HEK293 (cell line): Measurements from ENCODE around the gene ZNF274.
A peak's percentile ranks its signal among the peaks of the same experiment; 100 is the strongest.

Experiments used
- CTCF ChIA-PET: fragments of 350-600 bp; formaldehyde crosslinking; extraction: SDS; loops from one replicate; lab custom pipeline; 2021; ENCODE audit warnings: antibody characterized with exemption; lab: Yijun Ruan, JAX
- POLR2A ChIA-PET: fragments of 300-600 bp; formaldehyde crosslinking; extraction: SDS; loops from one replicate; lab custom pipeline; 2020; ENCODE audit warnings: antibody characterized with exemption, inconsistent platforms; lab: Yijun Ruan, JAX
- H3K27ac ChIP-seq: fragments of 200-500 bp; sonication (Bioruptor generic); 2 replicates; pipeline ENCODE4 v1.5.1; 2014; ENCODE audit warnings: low read depth, low read length, control low read depth, inconsistent platforms; ENCODE audit errors: extremely low read depth
- H3K36me3 ChIP-seq, 2 experiments: fragments of 200-500 bp in 1 of 2; sonication (Bioruptor generic) in 1 of 2; 1 replicate in 1 of 2; 2 replicates in 1 of 2; pipeline ENCODE4 v1.5.1; 2014 to 2017; ENCODE audit warnings: inconsistent platforms in 2 of 2, low read length in 2 of 2; ENCODE audit not compliant: control insufficient read depth in 2 of 2, insufficient read depth in 1 of 2
- H3K4me1 ChIP-seq: fragments of 200-500 bp; sonication (Bioruptor generic); 2 replicates; pipeline ENCODE4 v1.5.1; 2014; ENCODE audit warnings: mild to moderate bottlenecking, low read length, inconsistent platforms; ENCODE audit not compliant: control insufficient read depth, insufficient read depth
- H3K4me3 ChIP-seq: 2 replicates; pipeline ENCODE4 v1.5.1; 2011; ENCODE audit warnings: low read depth, mild to moderate bottlenecking, control low read depth, low read length, moderate library complexity
- H3K9me3 ChIP-seq: fragments of 200-500 bp; sonication (Bioruptor generic); 2 replicates; pipeline ENCODE4 v1.5.1; 2014; ENCODE audit warnings: low read depth, low read length, inconsistent platforms; ENCODE audit not compliant: control insufficient read depth, insufficient read depth
- FEZF1 ChIP-seq: fragments of 450-650 bp; formaldehyde crosslinking; IDR thresholded peaks from 2 replicates; pipeline ENCODE4 v1.5.1; 2016; ENCODE audit warnings: missing biosample characterization, missing genetic modification characterization
- GFI1B ChIP-seq: fragments of 450-650 bp; formaldehyde crosslinking; IDR thresholded peaks from 2 replicates; pipeline ENCODE4 v1.5.1; 2016; ENCODE audit warnings: missing biosample characterization, missing genetic modification characterization
- KLF10 ChIP-seq: fragments of 450-650 bp; IDR thresholded peaks from 2 replicates; pipeline ENCODE4 v1.5.1; 2018; ENCODE audit warnings: missing biosample characterization, mild to moderate bottlenecking, missing genetic modification characterization
- KLF16 ChIP-seq: fragments of 450-650 bp; formaldehyde crosslinking; IDR thresholded peaks from 2 replicates; pipeline ENCODE4 v1.5.1; 2017; ENCODE audit warnings: missing biosample characterization, missing genetic modification characterization
- PRDM2 ChIP-seq: fragments of 450-650 bp; formaldehyde crosslinking; IDR thresholded peaks from 2 replicates; pipeline ENCODE4 v1.5.1; 2016; ENCODE audit warnings: missing biosample characterization, missing genetic modification characterization, borderline replicate concordance
- SALL2 ChIP-seq: fragments of 450-650 bp; formaldehyde crosslinking; IDR thresholded peaks from 2 replicates; pipeline ENCODE4 v1.5.0; 2017; ENCODE audit warnings: missing biosample characterization, mild to moderate bottlenecking, missing genetic modification characterization, borderline replicate concordance
- SCRT2 ChIP-seq: fragments of 450-650 bp; formaldehyde crosslinking; IDR thresholded peaks from 2 replicates; pipeline ENCODE4 v1.5.1; 2016; ENCODE audit warnings: missing biosample characterization, missing genetic modification characterization
- TCF7L2 ChIP-seq: IDR thresholded peaks from 2 replicates; pipeline ENCODE4 v1.6.1; 2011; ENCODE audit warnings: low read depth, mild to moderate bottlenecking, inconsistent platforms, low read length, moderate library complexity, borderline replicate concordance
- ZBTB11 ChIP-seq: fragments of 450-650 bp; formaldehyde crosslinking; conservative IDR thresholded peaks from 2 replicates; pipeline ENCODE4 v1.5.1; 2016; ENCODE audit warnings: low read depth, missing biosample characterization, missing genetic modification characterization
- ZBTB17 ChIP-seq: fragments of 450-650 bp; formaldehyde crosslinking; IDR thresholded peaks from 2 replicates; pipeline ENCODE4 v1.5.1; 2016; ENCODE audit warnings: missing biosample characterization, missing genetic modification characterization
- ZBTB8A ChIP-seq: fragments of 450-650 bp; formaldehyde crosslinking; IDR thresholded peaks from 2 replicates; pipeline ENCODE4 v1.5.1; 2016; ENCODE audit warnings: missing biosample characterization, missing genetic modification characterization
- ZEB2 ChIP-seq: fragments of 450-650 bp; formaldehyde crosslinking; IDR thresholded peaks from 2 replicates; pipeline ENCODE4 v1.5.1; 2016; ENCODE audit warnings: missing biosample characterization, missing genetic modification characterization
- ZFP3 ChIP-seq: fragments of 450-650 bp; formaldehyde crosslinking; IDR thresholded peaks from 2 replicates; pipeline ENCODE4 v1.5.1; 2016; ENCODE audit warnings: low read depth, missing biosample characterization, missing genetic modification characterization
- ZFP69B ChIP-seq: fragments of 450-650 bp; formaldehyde crosslinking; IDR thresholded peaks from 2 replicates; pipeline ENCODE4 v1.5.1; 2016; ENCODE audit warnings: missing biosample characterization, missing genetic modification characterization
- ZNF174 ChIP-seq: fragments of 450-650 bp; formaldehyde crosslinking; IDR thresholded peaks from 2 replicates; pipeline ENCODE4 v1.5.0; 2017; ENCODE audit warnings: missing biosample characterization, mild to moderate bottlenecking, missing genetic modification characterization
- ZNF184 ChIP-seq: fragments of 450-650 bp; IDR thresholded peaks from 2 replicates; pipeline ENCODE4 v1.5.1; 2018; ENCODE audit warnings: missing biosample characterization, mild to moderate bottlenecking, missing genetic modification characterization
- ZNF214 ChIP-seq: fragments of 450-650 bp; formaldehyde crosslinking; IDR thresholded peaks from 2 replicates; pipeline ENCODE4 v1.5.1; 2017; ENCODE audit warnings: missing biosample characterization, mild to moderate bottlenecking, missing genetic modification characterization, borderline replicate concordance
- ZNF221 ChIP-seq: fragments of 450-650 bp; formaldehyde crosslinking; IDR thresholded peaks from 2 replicates; pipeline ENCODE4 v1.5.1; 2017; ENCODE audit warnings: missing biosample characterization, missing genetic modification characterization, borderline replicate concordance
- ZNF335 ChIP-seq: fragments of 450-650 bp; formaldehyde crosslinking; conservative IDR thresholded peaks from 2 replicates; pipeline ENCODE4 v1.5.1; 2016; ENCODE audit warnings: missing biosample characterization, missing genetic modification characterization
- ZNF555 ChIP-seq: fragments of 450-650 bp; formaldehyde crosslinking; conservative IDR thresholded peaks from 2 replicates; pipeline ENCODE4 v1.5.1; 2017; ENCODE audit warnings: missing biosample characterization, mild to moderate bottlenecking, missing genetic modification characterization, inconsistent platforms
- ZNF571 ChIP-seq: fragments of 450-650 bp; formaldehyde crosslinking; IDR thresholded peaks from 2 replicates; pipeline ENCODE4 v1.5.0; 2017; ENCODE audit warnings: missing biosample characterization, missing genetic modification characterization
- ZNF621 ChIP-seq: fragments of 450-650 bp; formaldehyde crosslinking; IDR thresholded peaks from 2 replicates; pipeline ENCODE4 v1.5.1; 2017; ENCODE audit warnings: missing biosample characterization, missing genetic modification characterization
- ZNF626 ChIP-seq: fragments of 450-650 bp; sonication (Bioruptor Pico); formaldehyde crosslinking; IDR thresholded peaks from 2 replicates; pipeline ENCODE4 v1.5.1; 2018; ENCODE audit warnings: missing biosample characterization, missing genetic modification characterization, inconsistent platforms
- ZNF701 ChIP-seq: fragments of 450-650 bp; formaldehyde crosslinking; IDR thresholded peaks from 2 replicates; pipeline ENCODE4 v1.5.1; 2016; ENCODE audit warnings: missing biosample characterization, missing genetic modification characterization
- ZNF792 ChIP-seq: fragments of 450-650 bp; formaldehyde crosslinking; IDR thresholded peaks from 2 replicates; pipeline ENCODE4 v1.5.1; 2016; ENCODE audit warnings: missing biosample characterization, missing genetic modification characterization
- ZNF830 ChIP-seq: fragments of 450-650 bp; IDR thresholded peaks from 2 replicates; pipeline ENCODE4 v1.5.0; 2018; ENCODE audit warnings: missing biosample characterization, missing genetic modification characterization, low read depth, mild to moderate bottlenecking, moderate library complexity
- ZNF843 ChIP-seq: fragments of 450-650 bp; formaldehyde crosslinking; IDR thresholded peaks from 2 replicates; pipeline ENCODE4 v1.5.1; 2016; ENCODE audit warnings: missing biosample characterization, missing genetic modification characterization
- ZSCAN16 ChIP-seq: fragments of 450-650 bp; formaldehyde crosslinking; IDR thresholded peaks from 2 replicates; pipeline ENCODE4 v1.5.1; 2016; ENCODE audit warnings: missing biosample characterization, missing genetic modification characterization

ZNF274 gene

GRCh38 chr19:58227964-58228584 lies 45.2 kb downstream of the ZNF274 start (continued):
- TF ChIP-seq KLF10 (tag by site-specific recombination), result no peak
- TF ChIP-seq ZNF701, result no peak

GRCh38 chr19:58228585-58229254 lies 45.9 kb downstream of the ZNF274 start, which contains the start of gene ZNF544:
Gene ZNF544, plus strand, starts transcription at chr19:58228914. Its CDS starts 15,110 bp downstream, at chr19:58244024.
- Histone ChIP-seq H3K4me1 (no peaks in the 10 kb centered on the region), H3K27ac (peak within 1 kb of the TSS; percentile 90), H3K4me3 (peak within 1 kb of the TSS; percentile 93), H3K36me3 (peaks cover 42% of the 10 kb centered on the region in 2 experiments), H3K9me3 (peaks cover 3% of the 10 kb centered on the region)
- ChIA-PET POLR2A (interaction anchor here (0.6 to 2.3 kb wide), 26 partner anchors 8 to 346 kb away, joined by 3 to 23 read pairs (median 4); partner anchors contain the start of genes CHMP2A, ERVK3-1, ZBTB45 and ZNF274), CTCF (interaction anchor here (0.6 to 1.7 kb wide), 10 partner anchors 10 to 619 kb away, joined by 3 to 5 read pairs (median 4); no protein-coding TSS in a partner anchor)
- no peak for TF ChIP-seq ZNF830 (tag by site-specific recombination)
- peak; percentile 58; the same call in 1 of the 2 replicates for TF ChIP-seq ZBTB8A (tag by site-specific recombination)
- no peak for TF ChIP-seq ZSCAN16 (tag by site-specific recombination)
- no peak for TF ChIP-seq ZNF184
- TF ChIP-seq ZFP69B (tag by site-specific recombination), result peak; percentile 96
- TF ChIP-seq ZNF571 (tag by site-specific recombination), result no peak
- TF ChIP-seq KLF16 (tag by site-specific recombination), result peak; percentile 62; the same call in 1 of the 2 replicates
- peak; percentile 84 for TF ChIP-seq ZNF335 (tag by site-specific recombination)
- no peak for TF ChIP-seq TCF7L2
- TF ChIP-seq ZNF701, result no peak
- TF ChIP-seq PRDM2 (tag by site-specific recombination), result no peak
- TF ChIP-seq ZNF214 (tag by site-specific recombination), result no peak
- peak; percentile 74; the same call in 1 of the 2 replicates for TF ChIP-seq SCRT2 (tag by site-specific recombination)
- peak; percentile 66 for TF ChIP-seq ZNF843 (tag by site-specific recombination)
- no peak for TF ChIP-seq GFI1B (tag by site-specific recombination)
- TF ChIP-seq ZNF626 (tag by site-specific recombination), result no peak
- no peak for TF ChIP-seq FEZF1 (tag by site-specific recombination)
- no peak for TF ChIP-seq ZNF621 (tag by site-specific recombination)
- TF ChIP-seq ZNF221, result no peak
- peak; percentile 91 for TF ChIP-seq ZBTB11 (tag by site-specific recombination)
- peak; percentile 93 for TF ChIP-seq ZEB2
- peak; percentile 20; the same call in 1 of the 2 replicates for TF ChIP-seq ZNF792
- TF ChIP-seq ZBTB17, result peak; percentile 69; the same call in 1 of the 2 replicates
- TF ChIP-seq ZNF174 (tag by site-specific recombination), result no peak
- no peak for TF ChIP-seq ZNF555
- no peak for TF ChIP-seq ZFP3 (tag by site-specific recombination)
- no peak for TF ChIP-seq SALL2 (tag by site-specific recombination)
